Subcutaneous adipose tissue (tissue), 4 donors: ENCODE measurements around the gene ADGRL3. TPM values are rescaled to one million over a fixed set of nuclear protein-coding genes. Genes with fewer than 3 reads are reported as not detected.

Experiments used
- total RNA-seq, 4 donors: library from RNA; depleted of rRNA; stranded (reverse); fragments of >200 nt; gene quantifications; one replicate each; pipeline ENCODE4 v1.1.0, GENCODE V29; 2016
- TF ChIP-seq, protein P1 (sequence below): fragments of 450-650 bp; IDR thresholded peaks from one replicate; pipeline ENCODE4 v1.5.1; 2016; ENCODE audit warnings: low read depth, mild to moderate bottlenecking, control low read depth, antibody characterized with exemption, moderate library complexity

ADGRL3 gene
- total RNA-seq, 4 donors from 2014 or later: 6.3 to 12.2 (median 9.2) TPM

DNA sequence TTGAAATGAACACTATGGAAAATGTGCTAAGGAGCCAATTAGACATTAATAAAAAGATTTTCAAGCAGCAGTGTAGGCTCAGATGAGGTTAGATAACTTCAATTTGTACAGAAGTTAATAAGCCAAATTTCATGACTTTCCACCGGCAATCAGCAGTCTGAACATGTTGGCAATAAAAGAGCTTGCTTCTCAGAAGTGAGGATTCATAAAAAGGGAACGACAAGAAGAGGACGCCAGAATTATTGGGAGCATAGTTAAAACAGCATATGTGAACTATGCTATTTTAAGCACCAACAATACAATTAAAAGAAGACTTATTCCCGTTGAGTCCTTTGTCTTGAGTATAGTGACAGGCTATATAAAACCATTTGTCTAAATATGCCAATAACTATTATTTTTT, 785.3 kb downstream of the ADGRL3 start:
- TF ChIP-seq, protein P1, sequence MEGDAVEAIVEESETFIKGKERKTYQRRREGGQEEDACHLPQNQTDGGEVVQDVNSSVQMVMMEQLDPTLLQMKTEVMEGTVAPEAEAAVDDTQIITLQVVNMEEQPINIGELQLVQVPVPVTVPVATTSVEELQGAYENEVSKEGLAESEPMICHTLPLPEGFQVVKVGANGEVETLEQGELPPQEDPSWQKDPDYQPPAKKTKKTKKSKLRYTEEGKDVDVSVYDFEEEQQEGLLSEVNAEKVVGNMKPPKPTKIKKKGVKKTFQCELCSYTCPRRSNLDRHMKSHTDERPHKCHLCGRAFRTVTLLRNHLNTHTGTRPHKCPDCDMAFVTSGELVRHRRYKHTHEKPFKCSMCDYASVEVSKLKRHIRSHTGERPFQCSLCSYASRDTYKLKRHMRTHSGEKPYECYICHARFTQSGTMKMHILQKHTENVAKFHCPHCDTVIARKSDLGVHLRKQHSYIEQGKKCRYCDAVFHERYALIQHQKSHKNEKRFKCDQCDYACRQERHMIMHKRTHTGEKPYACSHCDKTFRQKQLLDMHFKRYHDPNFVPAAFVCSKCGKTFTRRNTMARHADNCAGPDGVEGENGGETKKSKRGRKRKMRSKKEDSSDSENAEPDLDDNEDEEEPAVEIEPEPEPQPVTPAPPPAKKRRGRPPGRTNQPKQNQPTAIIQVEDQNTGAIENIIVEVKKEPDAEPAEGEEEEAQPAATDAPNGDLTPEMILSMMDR: no peak

DNA sequence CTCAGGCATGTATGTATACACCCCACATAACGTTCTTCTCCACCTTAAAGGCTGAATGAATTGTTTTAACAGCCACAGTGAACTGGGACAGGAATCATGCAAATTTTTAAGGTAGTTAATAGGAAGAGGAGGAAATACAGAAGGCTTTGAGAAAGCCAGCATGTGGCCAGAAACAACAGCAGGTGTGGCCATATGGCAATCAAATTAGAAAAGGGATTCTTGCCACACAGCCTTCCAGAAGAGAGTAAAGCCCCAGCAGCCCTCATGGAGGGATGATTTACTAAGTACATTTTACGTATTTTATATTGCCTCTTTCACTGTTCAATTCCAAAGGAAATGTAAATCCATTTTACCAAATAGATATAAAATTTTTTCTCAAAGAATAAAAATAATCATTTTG, 792.2 kb downstream of the ADGRL3 start:
- TF ChIP-seq, protein P1: no peak

DNA sequence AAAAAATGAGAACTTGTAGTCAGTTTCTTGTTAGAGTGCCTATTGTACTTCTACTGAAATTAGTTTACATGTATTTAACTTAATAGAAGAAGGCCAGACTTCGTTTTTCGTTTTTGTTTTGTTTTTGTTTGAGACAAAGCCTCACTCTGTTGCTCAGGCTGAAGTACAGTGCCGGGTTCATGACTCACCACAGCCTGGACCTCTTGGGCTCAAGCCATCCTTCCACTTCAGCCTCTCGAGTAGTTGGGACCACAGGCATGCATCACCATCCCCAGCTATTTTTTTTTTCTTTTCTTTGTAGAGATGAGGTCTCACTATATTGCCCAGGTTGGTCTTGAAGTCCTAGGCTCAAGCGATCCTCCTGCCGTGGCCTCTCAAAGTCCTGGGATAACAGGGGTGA, 793.9 kb downstream of the ADGRL3 start:
- TF ChIP-seq, protein P1: no peak

DNA sequence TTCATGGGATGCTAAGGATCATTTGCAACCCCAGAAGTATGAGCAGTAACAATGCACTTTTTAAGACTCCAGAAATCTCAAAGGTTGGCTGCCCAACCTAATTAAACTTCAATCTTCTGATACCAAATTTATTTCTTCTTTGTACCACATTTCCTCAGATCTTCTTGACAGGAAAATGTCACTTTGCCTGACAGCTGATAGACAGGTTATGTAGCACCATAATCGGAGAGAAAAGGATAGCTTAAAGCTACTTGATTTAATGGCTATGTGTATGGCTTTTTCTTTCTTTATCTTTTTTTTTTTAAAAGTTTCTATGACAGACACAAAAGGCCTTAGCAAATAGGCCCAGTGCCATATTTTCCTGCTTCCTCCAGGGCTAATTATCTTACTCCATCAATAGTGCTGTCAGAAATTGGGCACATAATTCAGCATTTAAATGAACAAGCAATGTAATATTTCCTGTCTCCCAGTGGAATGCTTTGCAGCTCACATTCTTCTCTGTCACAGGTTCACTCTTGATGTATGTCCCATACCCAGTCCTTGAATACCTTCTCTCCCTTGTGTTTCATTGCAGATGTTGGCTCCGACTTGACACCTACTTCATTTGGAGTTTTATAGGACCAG, 795.7 kb downstream of the ADGRL3 start:
- TF ChIP-seq, protein P1: no peak

DNA sequence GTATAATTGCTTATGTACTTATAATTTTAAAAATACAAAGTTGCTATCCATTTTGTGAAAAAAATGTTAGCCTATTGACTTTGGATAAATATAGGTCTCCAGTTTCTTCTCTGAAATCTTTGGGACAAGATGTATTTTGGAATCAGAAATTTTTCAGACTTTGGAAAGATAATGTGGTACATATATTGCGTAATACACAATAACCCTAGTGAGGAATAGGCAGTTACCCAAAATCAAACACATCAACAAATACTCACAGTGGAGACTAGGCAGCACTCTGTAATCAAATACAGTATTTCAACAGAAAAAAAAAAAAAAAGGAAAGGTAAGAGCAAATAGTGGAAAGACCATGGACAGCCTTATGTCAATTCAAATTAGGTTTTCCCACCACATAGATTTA, 796.8 kb downstream of the ADGRL3 start:
- TF ChIP-seq, protein P1: no peak

DNA sequence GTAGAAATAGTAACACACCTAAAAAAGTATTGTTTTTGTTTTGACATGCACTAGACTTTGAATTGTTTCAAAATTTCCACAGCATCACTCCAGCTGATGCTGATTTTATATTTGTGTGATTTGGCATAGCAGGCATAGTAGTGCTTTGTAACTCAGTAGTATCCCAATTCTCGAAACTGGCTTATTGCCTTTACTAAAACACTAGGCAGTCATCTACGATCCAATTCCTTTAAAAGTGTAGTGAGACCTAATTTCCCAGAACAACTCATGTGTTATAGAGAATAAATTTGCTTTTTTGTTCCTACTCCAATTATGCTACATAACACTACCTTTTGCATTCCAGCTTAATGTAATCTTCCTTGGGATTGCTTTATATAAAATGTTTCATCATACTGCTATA, 797.7 kb downstream of the ADGRL3 start:
- TF ChIP-seq, protein P1: no peak

DNA sequence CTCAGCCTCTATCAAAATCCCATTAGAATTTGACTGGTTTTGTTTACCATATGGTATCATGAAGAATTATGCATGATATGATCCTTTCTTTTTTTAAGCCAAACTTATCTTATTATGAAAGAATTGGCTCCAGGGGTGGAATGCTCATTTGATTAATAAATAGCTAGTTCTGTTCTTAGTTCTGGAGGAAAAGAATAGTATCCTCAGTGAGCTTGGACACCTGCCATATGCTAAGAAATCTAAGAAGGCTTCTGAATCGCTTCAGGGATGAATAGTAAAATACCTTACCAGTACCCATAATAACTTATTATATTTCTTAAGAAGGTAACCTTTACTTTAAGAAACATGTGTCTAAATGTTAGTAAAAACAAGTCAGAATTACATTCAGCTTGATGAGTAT, 803.6 kb downstream of the ADGRL3 start:
- TF ChIP-seq, protein P1: no peak
